EL (cell line): ENCODE results near the gene MATN4.

Experiments used
- DNase-seq: peaks from one replicate; pipeline ENCODE4 v3.0.0-alpha.2; 2016

The MATN4 gene

GRCh38 chr20:45288860-45289259 is 19.2 kb downstream of the MATN4 start:
- DNase-seq, result no peak

GRCh38 chr20:45288376-45288775 is 19.7 kb downstream of the MATN4 start:
- DNase-seq, result no peak

GRCh38 chr20:45283551-45284057 is 24.5 kb downstream of the MATN4 start:
- DNase-seq, result no peak

- DNase-seq, result no peak
Measured at GRCh38 chr20:45282700-45283550, 25.2 kb downstream of the MATN4 start.

GRCh38 chr20:45279992-45280391 is 28.1 kb downstream of the MATN4 start:
- DNase-seq, result no peak

GRCh38 chr20:45275338-45275737 is 32.8 kb downstream of the MATN4 start:
- no peak for DNase-seq

GRCh38 chr20:45269754-45270270 is 38.3 kb downstream of the MATN4 start:
- DNase-seq, result no peak

GRCh38 chr20:45269056-45269455 is 39.0 kb downstream of the MATN4 start:
- DNase-seq, result no peak

GRCh38 chr20:45268531-45268930 is 39.6 kb downstream of the MATN4 start:
- no peak for DNase-seq

- no peak for DNase-seq
Measured at GRCh38 chr20:45266977-45267376, 41.1 kb downstream of the MATN4 start.

- no peak for DNase-seq
Measured at GRCh38 chr20:45263556-45264266, 44.4 kb downstream of the MATN4 start.

GRCh38 chr20:45258664-45259063 is 49.4 kb downstream of the MATN4 start:
- DNase-seq, result no peak

GRCh38 chr20:45258259-45258658 is 49.8 kb downstream of the MATN4 start:
- no peak for DNase-seq

- DNase-seq, result no peak
Measured at GRCh38 chr20:45257711-45258110, 50.4 kb downstream of the MATN4 start.

GRCh38 chr20:45257161-45257560 is 50.9 kb downstream of the MATN4 start:
- DNase-seq, result no peak

GRCh38 chr20:45254383-45255262 is 53.5 kb downstream of the MATN4 start, which contains the start of gene SLPI:
TSS of gene SLPI (minus strand) at chr20:45254564. CDS start at chr20:45254543, 21 bp downstream.
- no peak for DNase-seq

GRCh38 chr20:45253261-45253660 is 54.8 kb downstream of the MATN4 start:
- no peak for DNase-seq

- DNase-seq, result no peak
Measured at GRCh38 chr20:45251884-45252560, 56.1 kb downstream of the MATN4 start.

GRCh38 chr20:45248609-45249008 is 59.5 kb downstream of the MATN4 start:
- no peak for DNase-seq

- DNase-seq, result no peak
Measured at GRCh38 chr20:45247865-45248264, 60.2 kb downstream of the MATN4 start.

GRCh38 chr20:45246109-45246508 is 62.0 kb downstream of the MATN4 start:
- DNase-seq, result no peak
